NCI-H2171 (cell line): ENCODE measurements around the gene RNU7-1.

Source experiments
- DNase-seq: peaks from one replicate; lab custom pipeline; 2025; lab: John Stamatoyannopoulos, UW

Gene RNU7-1

DNA sequence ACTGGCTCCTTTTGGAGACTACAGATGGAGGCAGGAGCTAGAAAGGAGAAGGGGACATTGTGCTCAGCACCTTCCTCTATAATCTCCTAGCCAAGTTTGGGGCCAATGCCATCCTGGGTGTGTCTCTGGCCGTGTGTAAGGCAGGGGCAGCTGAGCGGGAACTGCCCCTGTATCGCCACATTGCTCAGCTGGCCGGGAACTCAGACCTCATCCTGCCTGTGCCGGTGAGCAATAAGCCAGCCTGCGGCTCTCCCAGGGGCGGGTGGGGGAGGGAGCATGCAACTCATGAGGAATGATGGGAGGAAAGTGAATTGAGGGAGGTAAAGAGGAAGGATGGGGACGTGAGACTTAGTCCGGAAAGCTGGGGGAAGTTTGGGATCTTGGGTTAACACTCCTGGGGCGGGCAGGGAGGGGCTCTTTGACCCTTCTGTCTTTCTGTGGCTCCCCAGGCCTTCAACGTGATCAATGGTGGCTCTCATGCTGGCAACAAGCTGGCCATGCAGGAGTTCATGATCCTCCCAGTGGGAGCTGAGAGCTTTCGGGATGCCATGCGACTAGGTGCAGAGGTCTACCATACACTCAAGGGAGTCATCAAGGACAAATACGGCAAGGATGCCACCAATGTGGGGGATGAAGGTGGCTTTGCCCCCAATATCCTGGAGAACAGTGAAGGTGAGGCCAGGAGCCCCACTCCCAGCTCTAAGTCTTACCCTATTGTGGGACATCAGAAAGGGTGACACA is 26.0 kb upstream of the RNU7-1 start:
- DNase-seq: no peak

DNA sequence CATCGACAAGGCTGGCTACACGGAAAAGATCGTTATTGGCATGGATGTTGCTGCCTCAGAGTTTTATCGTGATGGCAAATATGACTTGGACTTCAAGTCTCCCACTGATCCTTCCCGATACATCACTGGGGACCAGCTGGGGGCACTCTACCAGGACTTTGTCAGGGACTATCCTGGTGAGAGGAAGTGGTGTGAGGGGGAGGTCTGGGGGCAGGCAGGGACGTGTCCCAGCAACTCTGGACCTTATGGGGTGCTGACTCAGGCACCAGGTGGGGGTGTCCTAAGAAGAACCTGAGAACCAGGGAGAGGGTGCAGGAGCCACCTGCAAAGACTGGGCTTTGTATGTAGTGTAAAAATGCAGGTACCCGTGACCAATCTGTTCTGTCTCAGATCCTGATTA is 24.0 kb upstream of the RNU7-1 start:
- DNase-seq: no peak

DNA sequence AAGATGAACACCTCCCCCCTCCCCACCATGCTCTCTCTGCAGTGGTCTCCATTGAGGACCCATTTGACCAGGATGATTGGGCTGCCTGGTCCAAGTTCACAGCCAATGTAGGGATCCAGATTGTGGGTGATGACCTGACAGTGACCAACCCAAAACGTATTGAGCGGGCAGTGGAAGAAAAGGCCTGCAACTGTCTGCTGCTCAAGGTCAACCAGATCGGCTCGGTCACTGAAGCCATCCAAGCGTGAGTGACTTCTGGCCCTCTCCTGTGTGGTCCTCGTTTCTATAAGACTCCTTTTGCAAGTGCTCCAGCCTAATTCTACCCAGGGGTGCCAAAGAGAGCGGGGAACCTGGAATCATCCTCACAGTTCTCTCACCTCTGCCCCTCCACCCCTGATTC is 22.1 kb upstream of the RNU7-1 start:
- no peak for DNase-seq

DNA sequence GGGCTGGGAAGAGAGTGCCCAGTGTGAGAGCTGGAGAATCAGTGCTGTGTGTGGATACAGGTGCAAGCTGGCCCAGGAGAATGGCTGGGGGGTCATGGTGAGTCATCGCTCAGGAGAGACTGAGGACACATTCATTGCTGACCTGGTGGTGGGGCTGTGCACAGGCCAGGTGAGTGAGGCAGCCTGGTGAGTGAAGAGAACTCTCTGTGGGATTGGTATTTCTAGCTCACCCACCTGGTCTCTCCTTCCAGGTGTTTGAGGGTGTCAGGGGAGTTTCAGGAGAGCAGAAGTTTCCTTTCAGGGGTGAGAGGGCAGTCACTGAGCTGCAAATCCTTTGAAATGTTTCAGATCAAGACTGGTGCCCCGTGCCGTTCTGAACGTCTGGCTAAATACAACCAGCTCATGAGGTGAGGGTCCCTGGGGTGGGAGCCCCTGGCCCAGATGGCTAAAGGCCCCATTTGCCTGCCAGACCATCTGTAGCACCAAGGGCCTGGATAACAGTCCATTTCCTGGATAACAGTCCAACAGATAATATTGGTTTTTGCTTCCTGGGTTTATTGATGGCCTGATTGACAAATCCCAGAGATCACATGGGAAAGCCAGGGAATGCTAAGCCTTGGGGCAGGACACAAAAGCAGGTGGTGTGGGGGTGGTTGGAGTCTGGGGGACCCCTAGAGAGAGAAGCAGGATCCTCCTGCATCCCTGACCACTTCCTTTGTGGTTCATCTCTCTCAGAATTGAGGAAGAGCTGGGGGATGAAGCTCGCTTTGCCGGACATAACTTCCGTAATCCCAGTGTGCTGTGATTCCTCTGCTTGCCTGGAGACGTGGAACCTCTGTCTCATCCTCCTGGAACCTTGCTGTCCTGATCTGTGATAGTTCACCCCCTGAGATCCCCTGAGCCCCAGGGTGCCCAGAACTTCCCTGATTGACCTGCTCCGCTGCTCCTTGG is 21.3 kb upstream of the RNU7-1 start:
- DNase-seq: no peak

DNA sequence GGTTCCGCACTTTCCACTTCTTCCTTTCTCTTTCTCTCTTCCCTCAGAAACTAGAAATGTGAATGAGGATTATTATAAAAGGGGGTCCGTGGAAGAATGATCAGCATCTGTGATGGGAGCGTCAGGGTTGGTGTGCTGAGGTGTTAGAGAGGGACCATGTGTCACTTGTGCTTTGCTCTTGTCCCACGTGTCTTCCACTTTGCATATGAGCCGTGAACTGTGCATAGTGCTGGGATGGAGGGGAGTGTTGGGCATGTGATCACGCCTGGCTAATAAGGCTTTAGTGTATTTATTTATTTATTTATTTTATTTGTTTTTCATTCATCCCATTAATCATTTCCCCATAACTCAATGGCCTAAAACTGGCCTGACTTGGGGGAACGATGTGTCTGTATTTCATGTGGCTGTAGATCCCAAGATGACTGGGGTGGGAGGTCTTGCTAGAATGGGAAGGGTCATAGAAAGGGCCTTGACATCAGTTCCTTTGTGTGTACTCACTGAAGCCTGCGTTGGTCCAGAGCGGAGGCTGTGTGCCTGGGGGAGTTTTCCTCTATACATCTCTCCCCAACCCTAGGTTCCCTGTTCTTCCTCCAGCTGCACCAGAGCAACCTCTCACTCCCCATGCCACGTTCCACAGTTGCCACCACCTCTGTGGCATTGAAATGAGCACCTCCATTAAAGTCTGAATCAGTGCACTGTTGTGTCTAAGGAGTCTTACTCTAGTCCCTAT is 20.4 kb upstream of the RNU7-1 start:
- DNase-seq: no peak

DNA sequence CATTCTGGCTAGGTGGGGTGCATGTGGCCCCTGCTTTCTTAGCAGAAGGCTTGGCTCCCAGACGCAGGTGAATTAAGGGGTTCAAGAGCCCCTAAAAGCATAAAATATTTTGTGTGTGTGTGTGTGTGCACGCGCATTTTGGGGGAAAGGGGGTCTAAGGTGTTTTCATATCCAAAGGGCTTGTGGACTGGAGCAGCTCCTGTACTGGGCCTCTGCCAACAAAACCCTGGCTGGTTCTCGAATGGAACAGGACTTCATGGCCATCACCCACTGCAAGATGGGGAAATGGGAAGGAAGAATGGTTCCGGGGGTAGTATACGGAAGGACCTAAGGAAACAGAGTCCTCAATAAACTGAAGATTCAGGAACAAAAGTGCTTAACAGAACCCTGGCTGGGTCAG is 19.8 kb upstream of the RNU7-1 start:
- DNase-seq: no peak

DNA sequence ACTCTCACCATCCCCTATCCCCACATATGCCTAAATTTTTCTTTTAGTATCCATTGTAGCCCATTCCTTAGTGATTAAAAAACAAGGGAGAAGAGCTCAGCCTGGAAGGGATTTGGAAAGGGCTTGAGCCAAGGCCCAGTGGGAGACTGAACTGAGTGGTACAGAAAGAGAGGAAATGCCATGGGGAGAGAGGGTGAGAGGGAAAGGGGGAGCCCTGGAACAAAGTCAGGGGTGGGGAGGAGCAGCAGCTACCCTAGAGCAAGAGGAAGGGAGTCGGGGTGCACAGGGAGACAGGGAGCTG is 18.4 kb upstream of the RNU7-1 start:
- no peak for DNase-seq

DNA sequence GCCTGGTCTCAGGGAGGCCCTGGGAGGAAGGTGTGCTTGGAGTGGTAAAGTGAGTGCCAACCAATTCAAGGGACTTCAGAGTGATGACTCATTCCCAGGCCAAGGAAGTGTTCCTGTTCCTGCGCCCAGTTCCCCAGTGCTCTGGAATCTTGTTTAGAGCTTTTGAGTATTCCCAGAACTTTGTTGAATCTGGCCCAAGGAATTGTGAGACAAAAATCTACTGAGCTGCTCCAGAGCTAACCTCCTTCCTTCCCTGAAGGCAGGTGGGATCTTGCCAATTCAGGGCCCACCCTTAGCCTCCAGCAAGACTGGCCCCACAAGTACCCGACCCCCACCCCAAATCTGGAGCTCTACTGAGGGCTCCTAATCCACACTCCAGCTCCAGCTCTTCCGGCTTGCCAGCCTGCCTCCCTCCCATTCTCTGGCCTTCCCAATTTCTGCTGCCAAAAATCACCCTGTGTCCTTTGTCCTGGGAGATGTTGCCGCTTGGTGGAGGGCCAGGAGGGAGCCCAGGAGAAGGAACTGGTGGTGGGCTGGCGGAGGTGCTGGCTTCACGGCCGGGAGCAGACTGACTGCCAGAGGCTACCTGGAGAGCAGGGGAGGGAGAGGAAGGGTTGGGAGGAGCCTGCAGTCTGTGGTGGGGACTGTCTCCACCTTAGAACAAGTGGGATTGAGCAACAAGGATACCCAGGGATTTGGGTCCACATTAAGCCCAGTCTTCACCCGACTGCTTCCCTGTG is 17.9 kb upstream of the RNU7-1 start:
- DNase-seq: peak; percentile 93

DNA sequence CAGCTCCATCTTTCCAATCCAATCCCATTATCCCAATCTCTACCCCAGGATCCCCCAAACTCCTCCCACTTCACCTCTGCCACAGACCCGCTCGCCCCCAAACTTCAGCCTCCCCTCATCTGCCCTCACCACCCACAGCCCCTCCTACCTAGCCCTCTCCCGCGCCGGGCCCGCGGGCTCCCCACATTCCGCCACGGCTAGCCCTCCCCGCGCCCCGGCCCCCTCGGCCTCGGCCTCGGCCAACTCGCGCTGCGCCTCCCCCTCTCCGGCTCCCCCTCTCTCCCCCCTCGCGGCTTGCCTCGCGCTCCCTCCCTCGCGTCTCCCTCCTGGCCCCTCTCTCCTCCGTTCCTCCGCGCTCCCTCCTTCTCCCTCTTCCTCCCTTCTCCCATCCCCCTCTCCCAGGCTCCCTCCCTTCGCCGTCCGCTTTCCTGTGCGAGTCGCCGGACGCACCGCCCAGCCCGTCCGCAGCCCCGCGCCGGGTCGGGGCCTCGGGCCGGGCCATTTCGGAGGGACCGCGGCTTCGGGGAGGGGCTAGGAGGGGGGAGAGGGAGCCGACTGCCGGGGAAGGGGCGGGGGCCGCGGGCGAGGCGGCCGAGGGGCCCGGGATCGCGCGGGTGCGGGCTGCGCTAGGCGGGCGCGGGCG is 16.1 kb upstream of the RNU7-1 start, which contains the start of gene ATN1:
ATN1 (plus strand) TSS at position 581 of the 643 bp plus-strand sequence. CDS start 6,043 bp downstream, outside the sequence.
- DNase-seq: peak; percentile 98

DNA sequence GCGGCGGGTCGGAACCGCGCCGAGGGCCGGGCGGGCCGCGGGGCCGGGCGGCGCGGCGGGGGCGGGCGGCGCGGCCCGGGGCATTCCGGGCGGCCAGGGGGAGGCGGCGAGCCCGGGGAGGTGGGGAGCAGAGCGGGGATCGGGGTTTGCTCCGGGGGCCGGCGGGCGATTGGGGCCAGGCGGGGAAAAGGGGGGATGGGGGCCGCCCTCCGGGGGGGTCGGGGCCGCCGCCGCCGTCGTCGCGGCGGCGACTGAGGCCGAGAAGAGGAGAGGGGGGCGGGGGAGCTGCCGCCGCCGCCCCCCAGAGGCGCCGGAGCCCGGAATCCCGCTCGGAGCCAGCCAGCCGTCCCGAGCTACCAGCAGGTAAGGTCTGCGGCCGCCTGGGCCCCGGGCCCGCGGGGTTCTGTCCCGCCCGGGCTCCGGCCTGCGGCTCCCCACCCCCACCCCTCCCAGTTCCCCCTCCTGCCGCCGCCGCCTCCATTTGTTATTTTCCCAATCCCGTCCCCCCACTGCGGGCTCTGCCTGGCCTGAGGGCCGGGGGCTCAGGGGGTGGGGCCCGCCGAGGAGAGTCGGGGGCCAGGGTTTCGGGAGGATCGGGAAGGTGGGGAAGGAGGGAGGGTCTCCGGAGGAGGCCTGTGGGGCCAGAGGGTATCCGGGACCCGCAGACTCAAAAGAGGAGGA is 15.5 kb upstream of the RNU7-1 start:
- peak; percentile 67 for DNase-seq

DNA sequence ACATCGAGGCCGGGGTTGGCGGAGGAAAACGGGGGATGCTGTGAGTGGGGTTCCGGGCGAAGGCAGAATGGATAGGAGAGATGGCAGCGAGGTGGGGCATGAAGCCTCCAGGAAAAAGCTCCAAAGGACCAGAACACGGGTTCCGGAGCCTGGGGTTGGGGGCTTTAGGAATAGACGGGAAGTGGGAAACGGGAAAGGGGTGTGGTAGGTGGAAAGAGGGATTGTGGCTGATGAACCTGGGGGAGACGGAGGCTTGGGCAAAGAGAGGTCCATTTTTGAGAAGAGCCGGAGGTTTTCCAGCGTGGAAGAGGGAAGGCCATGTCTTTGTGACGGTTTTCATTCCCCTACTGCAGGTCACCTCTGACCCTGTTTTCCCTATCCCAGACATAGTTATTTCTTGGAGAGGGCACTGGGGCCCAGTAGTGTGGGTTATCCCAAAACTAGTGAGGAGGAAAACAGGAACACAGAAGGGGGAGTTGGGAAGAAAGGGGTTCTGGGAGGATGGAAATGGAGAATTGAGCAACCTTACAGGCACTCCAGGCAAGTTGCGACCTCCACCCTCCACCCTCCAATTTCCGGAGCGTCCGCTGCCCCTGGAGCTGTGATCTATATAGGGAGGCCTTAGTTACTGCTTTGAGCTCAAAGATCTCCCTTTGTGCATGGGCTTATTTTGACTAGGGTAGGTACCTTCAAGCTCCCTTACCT is 14.8 kb upstream of the RNU7-1 start:
- peak; percentile 67 for DNase-seq

DNA sequence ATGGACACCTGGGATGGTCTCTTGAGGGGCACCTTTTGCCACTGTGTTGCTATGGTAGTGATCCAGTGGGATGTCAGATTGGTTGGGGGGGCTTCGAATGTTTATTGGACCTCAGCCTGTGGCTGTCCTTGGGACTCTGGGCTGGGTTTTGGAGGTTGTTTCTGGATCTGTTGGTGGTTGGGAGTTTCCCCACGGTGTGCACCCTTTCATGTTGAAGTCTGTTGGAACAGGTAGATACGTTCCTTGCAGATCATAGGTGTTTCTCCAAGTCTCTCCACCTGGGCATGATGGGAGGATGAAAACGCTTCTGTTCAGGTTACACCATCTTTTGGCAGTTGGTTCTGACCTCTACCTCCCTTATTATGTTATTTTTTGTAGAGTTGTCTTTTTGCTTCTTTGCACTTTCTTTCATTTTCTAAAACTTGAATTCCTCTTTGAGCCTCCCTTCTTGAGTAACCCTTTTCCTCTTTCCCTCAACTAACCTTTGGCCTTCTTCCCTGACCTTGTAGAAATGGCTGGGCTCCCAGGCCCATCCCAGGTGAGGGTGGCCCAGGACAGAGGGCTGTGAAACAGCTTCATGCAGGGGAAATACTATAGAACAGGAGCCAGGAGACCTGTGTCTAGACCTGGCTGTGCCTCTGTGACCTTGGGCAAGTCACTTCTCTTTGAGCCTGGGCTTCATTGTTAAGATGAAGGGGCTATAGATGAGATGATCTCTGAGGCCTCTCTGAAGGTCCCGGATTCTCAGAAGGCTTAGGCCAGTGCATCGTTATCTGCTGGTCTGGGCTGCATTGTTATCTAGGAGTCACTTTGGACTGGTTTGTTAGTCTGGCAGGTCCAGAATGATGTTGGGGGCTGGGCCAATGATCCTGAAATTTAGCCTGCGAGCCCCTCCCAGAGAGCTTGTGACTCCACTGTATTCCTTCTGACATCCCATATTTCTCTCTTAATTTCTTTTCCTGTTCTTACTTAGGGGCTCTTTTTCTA is 13.9 kb upstream of the RNU7-1 start:
- no peak for DNase-seq

DNA sequence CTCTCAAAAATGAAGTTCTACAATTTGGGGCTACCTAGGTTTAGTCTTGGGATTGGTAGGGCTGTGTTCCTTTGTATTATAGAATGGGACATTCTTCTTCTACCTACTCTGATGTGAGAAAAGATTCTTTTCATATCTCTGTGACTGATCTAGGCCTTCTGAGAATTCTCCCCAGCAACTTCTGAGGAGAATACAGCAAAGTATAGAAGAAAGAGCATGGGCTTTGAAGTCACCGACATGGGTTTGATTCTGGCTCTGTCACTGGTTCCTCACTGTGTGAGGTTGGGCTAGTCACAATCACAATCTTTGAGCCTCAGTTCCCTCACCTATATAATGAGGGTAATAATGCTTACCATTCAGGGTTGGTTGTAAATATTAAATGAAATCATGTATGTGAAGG is 10.8 kb upstream of the RNU7-1 start:
- DNase-seq: no peak

DNA sequence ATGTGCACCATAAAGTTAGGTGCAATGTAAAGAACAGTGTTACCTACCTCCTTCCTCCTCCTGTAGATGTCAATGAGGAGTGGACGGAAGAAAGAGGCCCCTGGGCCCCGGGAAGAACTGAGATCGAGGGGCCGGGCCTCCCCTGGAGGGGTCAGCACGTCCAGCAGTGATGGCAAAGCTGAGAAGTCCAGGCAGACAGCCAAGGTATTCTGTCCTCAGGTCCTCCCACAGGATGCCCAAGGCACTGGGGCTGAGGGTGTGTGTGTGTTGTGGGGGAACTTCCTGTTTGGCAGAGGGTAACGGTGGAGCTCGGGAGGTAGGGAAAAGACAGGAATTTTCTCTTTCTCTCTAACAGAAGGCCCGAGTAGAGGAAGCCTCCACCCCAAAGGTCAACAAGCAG is 9.5 kb upstream of the RNU7-1 start:
- no peak for DNase-seq

DNA sequence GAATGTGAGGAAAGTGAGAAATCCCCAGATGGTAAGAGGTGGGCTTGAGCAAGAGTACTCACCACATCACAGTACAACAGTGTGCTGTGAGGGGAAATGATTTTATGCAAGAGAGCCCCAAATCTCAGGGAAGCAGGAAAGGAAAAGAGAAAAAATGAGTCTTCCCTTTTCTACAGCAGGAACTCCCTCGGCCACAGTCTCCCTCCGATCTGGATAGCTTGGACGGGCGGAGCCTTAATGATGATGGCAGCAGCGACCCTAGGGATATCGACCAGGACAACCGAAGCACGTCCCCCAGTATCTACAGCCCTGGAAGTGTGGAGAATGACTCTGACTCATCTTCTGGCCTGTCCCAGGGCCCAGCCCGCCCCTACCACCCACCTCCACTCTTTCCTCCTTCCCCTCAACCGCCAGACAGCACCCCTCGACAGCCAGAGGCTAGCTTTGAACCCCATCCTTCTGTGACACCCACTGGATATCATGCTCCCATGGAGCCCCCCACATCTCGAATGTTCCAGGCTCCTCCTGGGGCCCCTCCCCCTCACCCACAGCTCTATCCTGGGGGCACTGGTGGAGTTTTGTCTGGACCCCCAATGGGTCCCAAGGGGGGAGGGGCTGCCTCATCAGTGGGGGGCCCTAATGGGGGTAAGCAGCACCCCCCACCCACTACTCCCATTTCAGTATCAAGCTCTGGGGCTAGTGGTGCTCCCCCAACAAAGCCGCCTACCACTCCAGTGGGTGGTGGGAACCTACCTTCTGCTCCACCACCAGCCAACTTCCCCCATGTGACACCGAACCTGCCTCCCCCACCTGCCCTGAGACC is 8.0 kb upstream of the RNU7-1 start:
- DNase-seq: no peak

DNA sequence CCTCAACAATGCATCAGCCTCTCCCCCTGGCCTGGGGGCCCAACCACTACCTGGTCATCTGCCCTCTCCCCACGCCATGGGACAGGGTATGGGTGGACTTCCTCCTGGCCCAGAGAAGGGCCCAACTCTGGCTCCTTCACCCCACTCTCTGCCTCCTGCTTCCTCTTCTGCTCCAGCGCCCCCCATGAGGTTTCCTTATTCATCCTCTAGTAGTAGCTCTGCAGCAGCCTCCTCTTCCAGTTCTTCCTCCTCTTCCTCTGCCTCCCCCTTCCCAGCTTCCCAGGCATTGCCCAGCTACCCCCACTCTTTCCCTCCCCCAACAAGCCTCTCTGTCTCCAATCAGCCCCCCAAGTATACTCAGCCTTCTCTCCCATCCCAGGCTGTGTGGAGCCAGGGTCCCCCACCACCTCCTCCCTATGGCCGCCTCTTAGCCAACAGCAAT is 7.4 kb upstream of the RNU7-1 start:
- DNase-seq: no peak

DNA sequence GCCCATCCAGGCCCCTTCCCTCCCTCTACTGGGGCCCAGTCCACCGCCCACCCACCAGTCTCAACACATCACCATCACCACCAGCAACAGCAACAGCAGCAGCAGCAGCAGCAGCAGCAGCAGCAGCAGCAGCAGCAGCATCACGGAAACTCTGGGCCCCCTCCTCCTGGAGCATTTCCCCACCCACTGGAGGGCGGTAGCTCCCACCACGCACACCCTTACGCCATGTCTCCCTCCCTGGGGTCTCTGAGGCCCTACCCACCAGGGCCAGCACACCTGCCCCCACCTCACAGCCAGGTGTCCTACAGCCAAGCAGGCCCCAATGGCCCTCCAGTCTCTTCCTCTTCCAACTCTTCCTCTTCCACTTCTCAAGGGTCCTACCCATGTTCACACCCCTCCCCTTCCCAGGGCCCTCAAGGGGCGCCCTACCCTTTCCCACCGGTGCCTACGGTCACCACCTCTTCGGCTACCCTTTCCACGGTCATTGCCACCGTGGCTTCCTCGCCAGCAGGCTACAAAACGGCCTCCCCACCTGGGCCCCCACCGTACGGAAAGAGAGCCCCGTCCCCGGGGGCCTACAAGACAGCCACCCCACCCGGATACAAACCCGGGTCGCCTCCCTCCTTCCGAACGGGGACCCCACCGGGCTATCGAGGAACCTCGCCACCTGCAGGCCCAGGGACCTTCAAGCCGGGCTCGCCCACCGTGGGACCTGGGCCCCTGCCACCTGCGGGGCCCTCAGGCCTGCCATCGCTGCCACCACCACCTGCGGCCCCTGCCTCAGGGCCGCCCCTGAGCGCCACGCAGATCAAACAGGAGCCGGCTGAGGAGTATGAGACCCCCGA is 6.8 kb upstream of the RNU7-1 start:
- DNase-seq: peak; percentile 87
